ENCODE measurements around the gene OFD1.

The OFD1 gene

GRCh38 chrX:13734278-13735172 lies at the start of gene OFD1, which contains the start of gene TRAPPC2:
TSS of gene OFD1 (plus strand) at chrX:13734748. CDS start at chrX:13735072, 324 bp downstream.
TSS of gene TRAPPC2 (minus strand) at chrX:13734620. CDS start at chrX:13719963, 14,657 bp downstream.
- DNase-seq, result peak; percentile 92

- DNase-seq, result peak; percentile 26
Observed at GRCh38 chrX:13685126-13685763, 49.3 kb upstream of the OFD1 start.

GRCh38 chrX:13687203-13687602 lies 47.3 kb upstream of the OFD1 start:
- no peak for DNase-seq

GRCh38 chrX:13688384-13688957 lies 46.1 kb upstream of the OFD1 start:
- no peak for DNase-seq

- peak; percentile 76 for DNase-seq
Observed at GRCh38 chrX:13688958-13689740, 45.4 kb upstream of the OFD1 start, which contains the start of gene RAB9A. TSS of gene RAB9A (plus strand) at chrX:13689128. CDS start at chrX:13708747, 19,619 bp downstream.

GRCh38 chrX:13689741-13690211 lies 44.8 kb upstream of the OFD1 start:
- peak; percentile 30 for DNase-seq

- no peak for DNase-seq
Observed at GRCh38 chrX:13690836-13691235, 43.7 kb upstream of the OFD1 start.

GRCh38 chrX:13691841-13692371 lies 42.6 kb upstream of the OFD1 start:
- DNase-seq, result peak; percentile 19

GRCh38 chrX:13692771-13693231 lies 41.7 kb upstream of the OFD1 start:
- no peak for DNase-seq

GRCh38 chrX:13693341-13693961 lies 41.1 kb upstream of the OFD1 start:
- no peak for DNase-seq

GRCh38 chrX:13694359-13694758 lies 40.2 kb upstream of the OFD1 start:
- DNase-seq, result peak; percentile 21

GRCh38 chrX:13694983-13695382 lies 39.6 kb upstream of the OFD1 start:
- no peak for DNase-seq

GRCh38 chrX:13695601-13696115 lies 38.9 kb upstream of the OFD1 start:
- no peak for DNase-seq

GRCh38 chrX:13697455-13697854 lies 37.1 kb upstream of the OFD1 start:
- no peak for DNase-seq

- no peak for DNase-seq
Observed at GRCh38 chrX:13697976-13698375, 36.6 kb upstream of the OFD1 start.

GRCh38 chrX:13698432-13698831 lies 36.1 kb upstream of the OFD1 start:
- no peak for DNase-seq

GRCh38 chrX:13699183-13699826 lies 35.2 kb upstream of the OFD1 start:
- peak; percentile 8 for DNase-seq

- DNase-seq, result no peak
Observed at GRCh38 chrX:13700380-13700779, 34.2 kb upstream of the OFD1 start.

GRCh38 chrX:13702111-13702789 lies 32.3 kb upstream of the OFD1 start:
- no peak for DNase-seq

- DNase-seq, result no peak
Observed at GRCh38 chrX:13703135-13703534, 31.4 kb upstream of the OFD1 start.
